NCI-H1694 (cell line): ENCODE measurements around the gene BMPR1B.

Source experiments
- DNase-seq: peaks from one replicate; lab custom pipeline; 2025; lab: John Stamatoyannopoulos, UW

BMPR1B gene

DNA sequence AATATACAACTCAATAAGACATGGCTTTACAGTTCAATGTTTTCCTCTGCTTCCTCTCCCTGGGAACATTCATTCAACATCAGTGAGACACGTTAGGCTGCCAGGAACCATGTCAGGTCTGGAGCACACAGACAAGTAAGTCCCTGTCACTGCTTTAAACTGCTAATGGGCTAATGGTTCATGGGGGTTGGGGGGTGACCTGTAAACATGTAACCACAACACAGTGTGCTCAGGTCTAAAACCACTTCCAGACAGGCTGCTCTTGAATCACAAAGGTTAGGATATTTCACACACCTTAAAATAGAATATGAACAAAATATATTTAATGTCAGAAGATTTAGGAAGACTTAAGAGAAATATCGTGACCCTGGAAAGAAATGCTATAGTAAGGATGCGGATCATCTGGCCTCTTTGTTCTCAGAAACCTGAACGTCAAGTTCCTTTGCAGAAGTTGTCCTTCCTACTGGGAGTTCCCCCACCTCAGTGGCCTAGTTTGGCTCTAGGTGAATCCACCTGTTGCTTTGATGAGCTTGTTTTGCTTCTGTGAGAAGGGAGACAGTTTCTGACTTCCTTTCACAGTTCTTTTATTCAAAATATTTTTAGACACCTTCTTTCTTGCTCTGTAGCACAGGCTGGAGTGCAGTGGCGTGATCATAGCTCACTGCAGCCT lies 431.1 kb downstream of the BMPR1B start:
- no peak for DNase-seq

DNA sequence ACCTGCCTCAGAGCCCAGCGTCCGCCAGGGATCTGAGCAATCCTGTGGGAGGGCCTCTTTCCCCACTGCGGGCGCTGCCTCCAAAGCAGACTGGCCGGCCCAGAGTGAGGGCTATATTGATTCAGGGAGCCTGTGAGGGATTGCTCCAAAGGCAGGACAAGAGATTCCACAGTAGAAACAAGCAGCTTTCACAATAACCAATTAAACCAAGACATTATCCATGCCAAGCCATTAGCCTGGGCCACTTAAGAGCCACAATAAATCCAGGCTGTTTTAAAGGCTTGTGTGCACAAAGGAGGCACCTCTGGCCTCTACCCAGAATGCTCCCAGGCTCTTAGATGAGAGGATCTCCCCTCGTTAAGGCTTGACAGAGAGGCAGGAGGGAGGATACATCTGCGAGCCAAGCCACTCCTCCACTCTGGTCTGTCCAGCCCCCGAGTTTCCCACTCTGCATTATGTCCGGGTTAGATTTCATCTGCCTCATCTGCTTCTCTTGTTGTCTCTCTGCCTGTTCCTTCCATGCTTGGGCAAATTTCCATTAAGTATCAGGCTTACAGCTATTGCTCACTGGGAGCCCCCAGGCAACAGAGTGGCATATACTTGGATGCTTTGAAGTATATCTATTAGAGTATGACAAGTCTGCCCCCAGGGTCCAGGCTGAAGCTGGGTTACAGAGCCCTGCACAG lies 433.1 kb downstream of the BMPR1B start:
- no peak for DNase-seq

GRCh38 chr4:95191537-95191936 lies 433.8 kb downstream of the BMPR1B start:
- DNase-seq, result no peak

DNA sequence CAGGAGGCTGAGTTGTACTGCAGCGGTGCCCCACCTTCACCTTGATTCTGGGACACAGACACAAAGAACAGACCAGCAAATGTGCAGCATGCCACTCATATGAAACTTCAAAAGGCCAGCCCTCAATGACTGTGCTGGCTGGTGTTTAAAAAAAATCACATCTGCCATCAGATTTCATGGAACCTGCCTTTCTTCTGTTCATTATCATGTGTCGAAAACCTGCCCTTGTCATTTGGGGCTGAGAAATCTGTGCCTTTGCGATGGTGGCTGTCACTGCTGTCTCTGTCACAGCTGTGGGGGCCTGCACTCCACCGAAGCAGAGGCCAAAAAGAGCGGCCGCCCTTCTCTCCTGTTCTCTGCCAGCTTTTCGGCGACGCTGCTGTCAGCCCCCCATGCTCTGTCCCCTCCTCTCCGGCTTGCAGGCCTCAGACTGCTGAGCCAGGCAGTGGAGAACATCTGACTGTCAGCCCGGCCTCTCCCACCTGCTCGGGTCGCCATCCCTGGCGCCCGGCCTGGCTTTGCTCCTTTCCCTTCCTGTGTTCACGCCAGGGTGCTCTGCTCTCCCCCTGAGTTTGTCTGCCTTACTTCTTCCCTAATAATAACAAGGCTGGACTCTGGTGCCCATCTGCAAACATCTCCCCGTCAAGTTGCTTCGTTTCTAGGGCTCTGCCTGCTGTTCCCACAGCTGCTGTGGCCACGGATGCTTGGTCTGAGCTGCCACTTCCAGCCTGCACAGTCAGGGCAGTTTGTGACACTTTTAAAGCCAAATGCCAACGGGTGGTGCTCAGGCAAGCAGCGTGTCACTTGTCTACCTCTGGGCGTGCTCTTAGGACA lies 435.9 kb downstream of the BMPR1B start:
- no peak for DNase-seq

DNA sequence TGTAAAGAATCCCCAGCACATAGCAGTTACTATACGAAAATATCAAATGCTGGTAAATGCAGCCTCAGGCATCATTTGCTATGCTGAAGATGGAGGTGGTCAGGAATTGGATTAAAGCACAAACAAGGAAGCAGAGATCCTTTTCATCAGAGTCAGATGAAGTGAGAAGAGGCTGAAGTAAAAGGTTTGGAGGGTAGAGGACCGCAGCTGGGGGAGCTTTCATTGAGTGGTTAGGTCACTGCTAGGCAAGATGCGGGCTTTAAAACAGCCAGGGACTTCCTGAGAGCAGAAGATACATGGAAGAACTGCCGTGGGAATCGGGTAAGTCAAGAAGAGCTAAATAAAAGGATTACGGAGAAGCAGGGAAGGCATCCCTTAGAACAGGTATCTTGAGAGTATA lies 439.6 kb downstream of the BMPR1B start:
- no peak for DNase-seq

DNA sequence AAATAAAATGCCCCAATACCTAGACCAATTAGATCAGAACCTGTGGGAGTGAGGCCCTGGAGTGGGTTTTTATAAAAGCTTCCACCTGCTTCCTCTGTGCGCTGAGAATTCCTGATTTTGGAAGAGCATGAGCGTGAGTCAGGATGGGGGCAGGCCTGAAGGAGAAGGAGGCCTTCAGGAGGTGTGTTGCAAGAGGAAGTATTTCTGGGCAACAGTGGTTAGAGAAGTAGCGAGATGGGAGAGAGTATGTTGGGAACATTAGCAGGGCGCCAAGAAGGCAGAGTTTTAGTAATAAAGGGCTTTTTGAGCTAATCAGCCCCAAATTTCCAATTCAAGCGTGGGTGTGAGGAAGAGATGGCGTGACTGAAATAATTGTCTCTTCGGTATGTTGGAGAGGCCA lies 441.2 kb downstream of the BMPR1B start:
- DNase-seq, result no peak

DNA sequence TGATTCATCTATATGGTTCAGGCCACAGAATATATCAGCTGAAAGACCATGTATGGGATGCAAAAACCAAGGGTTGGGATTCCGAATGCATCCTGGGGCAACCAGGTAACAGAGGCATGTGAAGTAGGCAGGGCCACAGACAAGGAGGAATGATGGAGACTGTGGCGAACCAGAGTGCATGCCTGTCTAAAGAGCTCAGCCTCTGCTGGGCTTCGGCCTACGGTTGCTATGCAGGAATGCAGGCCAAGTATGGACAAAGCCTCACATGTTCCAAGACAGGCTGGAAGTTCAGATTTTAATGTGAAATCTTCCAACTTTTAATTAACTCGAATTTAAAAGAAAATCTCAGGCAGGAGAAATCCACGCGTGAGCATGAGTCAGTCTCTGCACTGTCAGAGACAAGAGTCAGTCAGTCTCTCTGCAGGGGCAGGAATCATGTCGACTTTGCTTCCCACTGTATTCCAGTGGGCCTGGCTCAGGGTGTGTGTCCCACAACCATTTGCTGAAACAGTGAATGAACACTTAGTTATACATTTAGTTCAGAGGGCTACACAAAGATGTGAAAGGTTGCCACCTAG lies 446.6 kb downstream of the BMPR1B start:
- no peak for DNase-seq

DNA sequence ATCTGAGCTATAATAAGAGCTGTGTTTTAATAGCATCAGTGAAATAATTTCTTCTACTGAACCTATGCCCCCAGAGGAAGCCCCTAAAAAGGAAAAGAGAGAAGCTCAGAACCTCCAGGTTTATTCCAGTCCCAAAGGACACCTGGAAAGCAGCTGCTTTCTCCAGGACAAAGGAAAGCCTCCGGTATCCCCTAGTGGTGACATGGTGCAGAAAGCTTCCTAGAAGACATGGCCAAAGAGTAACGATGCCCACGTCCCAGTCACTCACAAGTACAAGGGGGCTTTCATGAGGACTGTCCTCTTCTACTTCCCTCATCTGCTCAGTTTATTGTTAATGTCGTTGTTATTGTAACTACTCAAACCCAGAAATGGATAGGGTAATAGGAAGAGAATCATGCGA lies 447.1 kb downstream of the BMPR1B start:
- DNase-seq, result no peak
